H9 (cell line): ENCODE data around the gene PRDM2. TPM values are rescaled to one million over a fixed set of nuclear protein-coding genes. Genes with fewer than 3 reads are reported as not detected.
A peak's percentile ranks its signal among the peaks of the same experiment; 100 is the strongest.

Experiments used
- DNase-seq: peaks from one replicate; pipeline ENCODE4 v3.0.0-alpha.2; 2017
- H2AFZ ChIP-seq: one replicate; pipeline ENCODE4 v1.6.1; 2013; ENCODE audit warnings: mild to moderate bottlenecking, low read length, control low read depth, moderate library complexity
- H2AK5ac ChIP-seq: 2 replicates; pipeline ENCODE4 v1.6.1; 2013; ENCODE audit warnings: low read length, control low read depth, mixed read lengths; ENCODE audit not compliant: insufficient read length
- H2BK120ac ChIP-seq: one replicate; pipeline ENCODE4 v1.6.1; 2013; ENCODE audit warnings: low read depth, mild to moderate bottlenecking, low read length, control low read depth, inconsistent platforms; ENCODE audit not compliant: poor library complexity, severe bottlenecking
- H2BK12ac ChIP-seq: 2 replicates; pipeline ENCODE4 v1.6.1; 2013; ENCODE audit warnings: low read length, control low read depth, mixed read lengths, low read depth; ENCODE audit not compliant: insufficient read length
- H2BK15ac ChIP-seq: 2 replicates; pipeline ENCODE4 v1.6.1; 2013; ENCODE audit warnings: low read depth, low read length, control low read depth
- H2BK20ac ChIP-seq: one replicate; pipeline ENCODE4 v1.6.1; 2013; ENCODE audit warnings: low read depth, mild to moderate bottlenecking, low read length, control low read depth, inconsistent platforms; ENCODE audit not compliant: poor library complexity, severe bottlenecking
- H2BK5ac ChIP-seq: 2 replicates; pipeline ENCODE4 v1.6.1; 2013; ENCODE audit warnings: low read length, control low read depth, mixed read lengths; ENCODE audit not compliant: insufficient read length
- H3K14ac ChIP-seq: 2 replicates; pipeline ENCODE4 v1.6.1; 2013; ENCODE audit warnings: low read length, control low read depth; ENCODE audit not compliant: insufficient read depth
- H3K18ac ChIP-seq: 2 replicates; pipeline ENCODE4 v1.6.1; 2013; ENCODE audit warnings: low read depth, mild to moderate bottlenecking, mixed read lengths, low read length, control low read depth; ENCODE audit not compliant: insufficient read length
- H3K23ac ChIP-seq: 2 replicates; pipeline ENCODE4 v1.6.1; 2013; ENCODE audit warnings: low read length, control low read depth, mixed read lengths, low read depth; ENCODE audit not compliant: insufficient read length
- H3K23me2 ChIP-seq: 2 replicates; pipeline ENCODE4 v1.6.1; 2013; ENCODE audit warnings: low read depth, mild to moderate bottlenecking, mixed read lengths, low read length, control low read depth; ENCODE audit not compliant: insufficient read length, poor library complexity, severe bottlenecking
- H3K27ac ChIP-seq: 2 replicates; pipeline ENCODE4 v1.5.1; 2013; ENCODE audit warnings: low read length, control low read depth, mixed read lengths, low read depth; ENCODE audit not compliant: insufficient read length
- H3K27me3 ChIP-seq: 2 replicates; pipeline ENCODE4 v1.6.1; 2013; ENCODE audit warnings: low read length, control low read depth, inconsistent platforms; ENCODE audit not compliant: insufficient read depth
- H3K4ac ChIP-seq: 2 replicates; pipeline ENCODE4 v1.6.1; 2013; ENCODE audit warnings: low read depth, mild to moderate bottlenecking, control low read depth, inconsistent platforms, low read length, moderate library complexity
- H3K4me1 ChIP-seq: 2 replicates; pipeline ENCODE4 v1.6.1; 2013; ENCODE audit warnings: low read length, control low read depth, inconsistent platforms; ENCODE audit not compliant: insufficient read depth
- H3K4me2 ChIP-seq: 2 replicates; pipeline ENCODE4 v1.6.1; 2013; ENCODE audit warnings: low read length, control low read depth, mixed read lengths; ENCODE audit not compliant: insufficient read length, insufficient read depth
- H3K56ac ChIP-seq: 2 replicates; pipeline ENCODE4 v1.6.1; 2013; ENCODE audit warnings: low read depth, mild to moderate bottlenecking, mixed read lengths, low read length, control low read depth; ENCODE audit not compliant: insufficient read length
- H3K79me1 ChIP-seq: 2 replicates; pipeline ENCODE4 v1.6.1; 2013; ENCODE audit warnings: low read depth, mild to moderate bottlenecking, moderate library complexity, low read length, control low read depth, inconsistent platforms; ENCODE audit not compliant: insufficient read depth, poor library complexity, severe bottlenecking
- H3K79me2 ChIP-seq: 2 replicates; pipeline ENCODE4 v1.6.1; 2013; ENCODE audit warnings: low read length, control low read depth, inconsistent platforms; ENCODE audit not compliant: insufficient read depth
- H3K9ac ChIP-seq: 2 replicates; pipeline ENCODE4 v1.6.1; 2013; ENCODE audit warnings: low read length, control low read depth, mixed read lengths; ENCODE audit not compliant: insufficient read length; ENCODE audit errors: extremely low read depth
- H3K9me3 ChIP-seq: one replicate; pipeline ENCODE4 v1.6.1; 2013; ENCODE audit warnings: low read depth, low read length, inconsistent platforms; ENCODE audit not compliant: control insufficient read depth
- H3T11ph ChIP-seq: one replicate; pipeline ENCODE4 v1.6.1; 2013; ENCODE audit warnings: mild to moderate bottlenecking, low read length, control low read depth, inconsistent platforms
- H4K20me1 ChIP-seq: one replicate; pipeline ENCODE4 v1.6.1; 2013; ENCODE audit not compliant: control insufficient read depth, insufficient read length, insufficient read depth
- H4K5ac ChIP-seq: 2 replicates; pipeline ENCODE4 v1.6.1; 2013; ENCODE audit warnings: low read depth, mild to moderate bottlenecking, mixed read lengths, low read length, control low read depth; ENCODE audit not compliant: insufficient read length
- H4K8ac ChIP-seq: replicated peaks from 2 replicates; pipeline ENCODE4 v1.6.1; 2013; ENCODE audit warnings: low read length, control low read depth, mixed read lengths, low read depth; ENCODE audit not compliant: insufficient read length
- H4K91ac ChIP-seq: 2 replicates; pipeline ENCODE4 v1.6.1; 2013; ENCODE audit warnings: low read depth, mild to moderate bottlenecking, moderate library complexity, mixed read lengths, low read length, control low read depth; ENCODE audit not compliant: insufficient read length
- H3K27ac Mint-ChIP-seq, 3 experiments: 2 replicates in 2 of 3; 3 replicates in 1 of 3; pipeline ENCODE4 v1.8.0; 2020 to 2021; ENCODE audit warnings: mixed read lengths in 3 of 3, mild to moderate bottlenecking in 1 of 3, moderate library complexity in 1 of 3
- H3K27me3 Mint-ChIP-seq: 2 replicates; pipeline ENCODE4 v1.8.0; 2021; ENCODE audit warnings: low read depth, mild to moderate bottlenecking, moderate library complexity, mixed read lengths
- H3K36me3 Mint-ChIP-seq, 3 experiments: 2 replicates in 2 of 3; 3 replicates in 1 of 3; pipeline ENCODE4 v1.8.0; 2020 to 2021; ENCODE audit warnings: low read depth in 3 of 3, mixed read lengths in 3 of 3; ENCODE audit not compliant: insufficient read depth in 1 of 3
- H3K4me1 Mint-ChIP-seq, 2 experiments: 2 replicates each; pipeline ENCODE4 v1.8.0; 2020; ENCODE audit warnings: mixed read lengths in 2 of 2
- H3K4me3 Mint-ChIP-seq, 2 experiments: 2 replicates in 1 of 2; 3 replicates in 1 of 2; pipeline ENCODE4 v1.8.0; 2020 to 2021; ENCODE audit warnings: mild to moderate bottlenecking in 2 of 2, mixed read lengths in 2 of 2, moderate library complexity in 1 of 2
- H3K9me3 Mint-ChIP-seq, 2 experiments: 2 replicates in 1 of 2; 3 replicates in 1 of 2; pipeline ENCODE4 v1.8.0; 2020; ENCODE audit warnings: mild to moderate bottlenecking in 2 of 2, mixed read lengths in 2 of 2, moderate library complexity in 1 of 2
- WGBS: extraction: QIAGEN DNeasy Blood & Tissue Kit; methylation state at CpG from one replicate; pipeline ENCODE4 v1.1.7; 2013; ENCODE audit warnings: missing lambda C conversion rate, low lambda C conversion rate, mixed read lengths; ENCODE audit not compliant: insufficient read length; ENCODE audit errors: extremely low coverage; 5-methylcytosine and 5-hydroxymethylcytosine counted together
- total RNA-seq: library from RNA; stranded (reverse); gene quantifications from 2 replicates; pipeline ENCODE4 v1.2.1, GENCODE V29; 2021
- TF ChIP-seq, protein P1 (sequence below): fragments of 200-600 bp; sonication (generic); conservative IDR thresholded peaks from 3 replicates; pipeline ENCODE4 v1.8.0; 2021; ENCODE audit warnings: antibody characterized with exemption, mild to moderate bottlenecking

PRDM2 gene
- total RNA-seq, 1 experiment from 2014 or later: 24.5 TPM

GRCh38 chr1:13792419-13792818, 92.4 kb downstream of the PRDM2 start:
- no peaks in the 10 kb centered on the region for H3K79me1 ChIP-seq
- H3T11ph ChIP-seq: no peak overlapping the region
- H2BK5ac ChIP-seq: no peak overlapping the region
- no peak overlapping the region for H2BK120ac ChIP-seq
- H2AFZ ChIP-seq: no peak overlapping the region
- no peak overlapping the region for H3K23ac ChIP-seq
- Mint-ChIP-seq H3K9me3 (no peaks in the 10 kb centered on the region), H3K27ac (peak overlapping the region in 1 of 3 experiments; percentile 77; a peak in 1 of 7 replicates), H3K4me3 (no peak overlapping the region), H3K36me3 (peaks cover 0 to 2% (median 0%) of the 10 kb centered on the region in 3 experiments; a peak in 2 of 7 replicates), H3K4me1 (peaks cover 7 to 15% of the 10 kb centered on the region in 2 experiments; a peak in 3 of 4 replicates), H3K27me3 (no peaks in the 10 kb centered on the region)
- no peak overlapping the region for H4K5ac ChIP-seq
- no peak overlapping the region for H4K91ac ChIP-seq
- no peak overlapping the region for H3K9ac ChIP-seq
- TF ChIP-seq, protein P1, sequence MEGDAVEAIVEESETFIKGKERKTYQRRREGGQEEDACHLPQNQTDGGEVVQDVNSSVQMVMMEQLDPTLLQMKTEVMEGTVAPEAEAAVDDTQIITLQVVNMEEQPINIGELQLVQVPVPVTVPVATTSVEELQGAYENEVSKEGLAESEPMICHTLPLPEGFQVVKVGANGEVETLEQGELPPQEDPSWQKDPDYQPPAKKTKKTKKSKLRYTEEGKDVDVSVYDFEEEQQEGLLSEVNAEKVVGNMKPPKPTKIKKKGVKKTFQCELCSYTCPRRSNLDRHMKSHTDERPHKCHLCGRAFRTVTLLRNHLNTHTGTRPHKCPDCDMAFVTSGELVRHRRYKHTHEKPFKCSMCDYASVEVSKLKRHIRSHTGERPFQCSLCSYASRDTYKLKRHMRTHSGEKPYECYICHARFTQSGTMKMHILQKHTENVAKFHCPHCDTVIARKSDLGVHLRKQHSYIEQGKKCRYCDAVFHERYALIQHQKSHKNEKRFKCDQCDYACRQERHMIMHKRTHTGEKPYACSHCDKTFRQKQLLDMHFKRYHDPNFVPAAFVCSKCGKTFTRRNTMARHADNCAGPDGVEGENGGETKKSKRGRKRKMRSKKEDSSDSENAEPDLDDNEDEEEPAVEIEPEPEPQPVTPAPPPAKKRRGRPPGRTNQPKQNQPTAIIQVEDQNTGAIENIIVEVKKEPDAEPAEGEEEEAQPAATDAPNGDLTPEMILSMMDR: no peak
- no peak overlapping the region for H3K56ac ChIP-seq
- H3K9me3 ChIP-seq: no peaks in the 10 kb centered on the region
- no peak overlapping the region for H3K14ac ChIP-seq
- no peak overlapping the region for H3K4me2 ChIP-seq
- no peaks in the 10 kb centered on the region for H3K79me2 ChIP-seq
- no CpG with 5 or more reads among the region's 6 CpGs for WGBS
- H3K4ac ChIP-seq: no peak overlapping the region
- H3K18ac ChIP-seq: no peak overlapping the region
- H3K27ac ChIP-seq: no peak overlapping the region
- no peak overlapping the region for H2AK5ac ChIP-seq
- DNase-seq: no peak
- no peaks in the 10 kb centered on the region for H3K23me2 ChIP-seq
- H4K8ac ChIP-seq: no peak overlapping the region
- no peaks in the 10 kb centered on the region; the same call in 1 of the 2 replicates for H3K4me1 ChIP-seq
- no peak overlapping the region for H2BK15ac ChIP-seq
- no peaks in the 10 kb centered on the region for H3K27me3 ChIP-seq
- no peak overlapping the region for H2BK12ac ChIP-seq
- no peak overlapping the region for H2BK20ac ChIP-seq
- H4K20me1 ChIP-seq: peaks cover 5% of the 10 kb centered on the region
